T-cell (primary cell): Measurements from ENCODE around the gene LGALS9C. TPM values are rescaled to one million over a fixed set of nuclear protein-coding genes. Genes with fewer than 3 reads are reported as not detected.
"Not testable (repeated sequence)": the region's sequence is repeated elsewhere in the genome, so short reads cannot be mapped to it uniquely, and the experiment has no call there.

ENCODE experiments used
- ATAC-seq, 4 experiments: fragments of 200-7000 bp in 3 of 4; fragments of 150-1000 bp in 1 of 4; cut with Tn5 transposase; replicated peaks in 1 of 4; 1 replicate in 3 of 4; 2 replicates in 1 of 4; pipeline ENCODE4 v1.10.0; 2021; ENCODE audit warnings: moderate library complexity in 3 of 4, mild to moderate bottlenecking in 2 of 4, moderate number of reproducible peaks in 1 of 4
- CTCF ChIA-PET, 2 donors: fragments of 300-600 bp; sonication (Branson Sonifier 250); formaldehyde crosslinking; loops; one replicate each; lab custom pipeline; 2022; ENCODE audit warnings: antibody characterized with exemption in 2 of 2; lab: Charles Lee
- POLR2A ChIA-PET, 2 donors: fragments of 300-600 bp; sonication (Branson Sonifier 250); formaldehyde crosslinking; loops; one replicate each; lab custom pipeline; 2022; ENCODE audit warnings: antibody characterized with exemption in 2 of 2; lab: Charles Lee
- DNase-seq, 35 experiments: peaks; one replicate each; pipeline versions ENCODE4 v3.0.0 to v3.0.0-alpha.2; 2013 to 2023
- H3K27ac ChIP-seq: one replicate; pipeline ENCODE4 v1.5.1; 2013; ENCODE audit warnings: low read length
- H3K27me3 ChIP-seq, 2 experiments: replicated peaks in 1 of 2; 1 replicate in 1 of 2; 2 replicates in 1 of 2; pipeline versions ENCODE4 v1.6.1 to v1.7.0; 2013; ENCODE audit warnings: low read length in 1 of 2, mixed read lengths in 1 of 2; ENCODE audit not compliant: control insufficient read depth in 2 of 2, insufficient read depth in 2 of 2; ENCODE audit errors: extremely low read depth in 1 of 2
- H3K36me3 ChIP-seq, 2 donors: 1 replicate in 1 of 2; 2 replicates in 1 of 2; pipeline versions ENCODE4 v1.6.1 to v1.7.0; 2013; ENCODE audit warnings: low read length in 1 of 2; ENCODE audit not compliant: control insufficient read depth in 2 of 2, insufficient read depth in 1 of 2; ENCODE audit errors: extremely low read depth in 1 of 2
- H3K4me1 ChIP-seq, 2 experiments: 1 replicate in 1 of 2; 2 replicates in 1 of 2; pipeline versions ENCODE4 v1.6.1 to v1.7.0; 2013; ENCODE audit warnings: low read length in 2 of 2, mixed read lengths in 1 of 2; ENCODE audit not compliant: insufficient read depth in 2 of 2, control insufficient read depth in 1 of 2; ENCODE audit errors: extremely low read depth in 1 of 2
- H3K4me3 ChIP-seq, 2 donors: 1 replicate in 1 of 2; 2 replicates in 1 of 2; pipeline versions ENCODE4 v1.5.1 to v1.7.0; 2013; ENCODE audit warnings: mild to moderate bottlenecking in 2 of 2, low read length in 1 of 2, moderate library complexity in 1 of 2; ENCODE audit not compliant: control insufficient read depth in 1 of 2; ENCODE audit errors: extremely low read depth in 1 of 2
- H3K9me3 ChIP-seq: 2 replicates; pipeline ENCODE4 v1.7.0; 2013
- H3K27ac Mint-ChIP-seq, 2 donors: one replicate each; pipeline ENCODE4 v1.8.0; 2020 to 2021; ENCODE audit warnings: mild to moderate bottlenecking in 2 of 2, mixed read lengths in 2 of 2
- H3K27me3 Mint-ChIP-seq, 2 donors: one replicate each; pipeline ENCODE4 v1.8.0; 2021 to 2022; ENCODE audit warnings: mixed read lengths in 2 of 2
- H3K36me3 Mint-ChIP-seq: one replicate; pipeline ENCODE4 v1.8.0; 2021; ENCODE audit warnings: mixed read lengths
- H3K4me1 Mint-ChIP-seq, 3 donors: one replicate each; pipeline ENCODE4 v1.8.0; 2020 to 2022; ENCODE audit warnings: mixed read lengths in 3 of 3, mild to moderate bottlenecking in 1 of 3
- H3K4me3 Mint-ChIP-seq, 3 donors: one replicate each; pipeline ENCODE4 v1.8.0; 2020 to 2022; ENCODE audit warnings: mild to moderate bottlenecking in 3 of 3, mixed read lengths in 3 of 3, moderate library complexity in 3 of 3
- H3K9me3 Mint-ChIP-seq, 3 donors: one replicate each; pipeline ENCODE4 v1.8.0; 2020 to 2022; ENCODE audit warnings: mixed read lengths in 3 of 3
- WGBS: methylation state at CpG from one replicate; pipeline ENCODE4 v1.1.5; 2013; ENCODE audit warnings: missing lambda C conversion rate; ENCODE audit not compliant: insufficient coverage; 5-methylcytosine and 5-hydroxymethylcytosine counted together
- total RNA-seq, 35 experiments: library from RNA in 6 of 35; stranded (reverse) in 6 of 35; fragments of 120-200 nt in 1 of 35; gene quantifications; one replicate each; pipeline versions ENCODE4 v1.2.1 to v1.2.4 and lab custom pipeline; 2013 to 2026

LGALS9C gene
- total RNA-seq, 5 donors from 2014 or later (not counting 1 experiment from before 2014, with no cell fraction given) = 0.19 to 0.59 (median 0.54) TPM; not detected in 2

DNA sequence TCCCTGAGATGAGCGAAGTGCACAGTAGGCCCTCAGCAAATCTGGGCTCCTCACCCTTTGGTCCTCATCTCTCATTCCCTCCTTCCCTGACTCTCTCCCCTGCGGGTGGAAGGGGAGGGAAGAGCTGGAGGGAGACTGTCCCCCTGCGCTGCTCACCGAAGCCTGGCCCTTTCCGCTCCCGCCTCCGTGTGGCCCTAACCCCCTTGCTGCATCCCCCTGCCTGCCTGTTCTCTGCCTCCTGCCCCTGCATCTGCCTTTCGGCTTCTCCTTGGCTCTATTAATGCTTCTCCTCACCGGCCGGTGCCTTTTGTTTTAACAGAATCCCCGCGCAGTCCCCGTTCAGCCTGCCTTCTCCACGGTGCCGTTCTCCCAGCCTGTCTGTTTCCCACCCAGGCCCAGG is 12.0 kb downstream of the LGALS9C start:
- H3K4me3 ChIP-seq, CTCF ChIA-PET, H3K4me3 Mint-ChIP-seq, H3K36me3 ChIP-seq, H3K27me3 Mint-ChIP-seq, H3K36me3 Mint-ChIP-seq, H3K9me3 ChIP-seq, H3K27ac ChIP-seq, H3K27me3 ChIP-seq, H3K4me1 Mint-ChIP-seq, H3K9me3 Mint-ChIP-seq, H3K4me1 ChIP-seq, DNase-seq, ATAC-seq, H3K27ac Mint-ChIP-seq, POLR2A ChIA-PET: not testable (repeated sequence)
- WGBS = no CpG with 5 or more reads among the region's 15 CpGs

DNA sequence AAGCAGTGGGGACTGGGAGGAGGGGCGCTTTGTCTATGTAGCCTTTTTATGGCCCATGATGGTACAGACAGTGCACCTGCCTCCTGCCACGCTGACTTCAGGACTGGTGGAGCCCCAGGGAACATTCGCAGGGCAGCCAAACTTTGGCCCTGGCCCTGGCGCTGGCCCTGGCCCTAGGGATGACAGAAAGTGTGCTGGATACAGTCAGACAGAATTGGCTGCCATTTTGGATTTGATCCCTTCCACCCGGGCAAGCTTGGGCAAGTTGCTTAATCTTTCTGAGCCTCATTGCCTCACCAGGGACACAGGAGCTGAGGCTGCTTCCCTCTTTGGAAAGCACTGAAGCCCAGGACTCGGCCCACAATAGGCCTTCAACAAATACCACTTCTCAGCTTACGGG is 13.4 kb downstream of the LGALS9C start:
- H3K27ac ChIP-seq, H3K27me3 ChIP-seq, POLR2A ChIA-PET, H3K36me3 Mint-ChIP-seq, H3K4me3 ChIP-seq, ATAC-seq, H3K9me3 Mint-ChIP-seq, H3K27ac Mint-ChIP-seq, H3K4me3 Mint-ChIP-seq, H3K27me3 Mint-ChIP-seq, H3K4me1 ChIP-seq, H3K9me3 ChIP-seq, DNase-seq, H3K36me3 ChIP-seq, H3K4me1 Mint-ChIP-seq, CTCF ChIA-PET: not testable (repeated sequence)
- WGBS = no CpG with 5 or more reads among the region's 7 CpGs

GRCh38 chr17:18492712-18493480 is 16.3 kb downstream of the LGALS9C start:
- H3K9me3 Mint-ChIP-seq, H3K4me1 Mint-ChIP-seq, H3K9me3 ChIP-seq, H3K27me3 ChIP-seq, H3K4me3 ChIP-seq, H3K4me1 ChIP-seq, H3K27me3 Mint-ChIP-seq, CTCF ChIA-PET, H3K36me3 ChIP-seq, POLR2A ChIA-PET, H3K27ac ChIP-seq, H3K36me3 Mint-ChIP-seq: not testable (repeated sequence)
- no CpG with 5 or more reads among the region's 23 CpGs for WGBS
- peak overlapping the region in 1 of 2 donors; percentile 55 for H3K27ac Mint-ChIP-seq
- DNase-seq (peak in 10 of 35 experiments; percentile 2 to 18 (median 5)), ATAC-seq (peak in 3 of 4 experiments; percentile 71 to 81 (median 79))
- H3K4me3 Mint-ChIP-seq = peak overlapping the region in 1 of 3 donors; percentile 55

- H3K36me3 Mint-ChIP-seq, DNase-seq, H3K27ac ChIP-seq, CTCF ChIA-PET, H3K27ac Mint-ChIP-seq, H3K9me3 Mint-ChIP-seq, H3K4me1 ChIP-seq, H3K4me3 Mint-ChIP-seq, ATAC-seq, POLR2A ChIA-PET, H3K27me3 ChIP-seq, H3K4me1 Mint-ChIP-seq, H3K27me3 Mint-ChIP-seq, H3K4me3 ChIP-seq, H3K9me3 ChIP-seq, H3K36me3 ChIP-seq: not testable (repeated sequence)
- WGBS = 100% methylated on average over 1 of the region's 13 CpGs
Observed at GRCh38 chr17:18494250-18494768, 17.7 kb downstream of the LGALS9C start.

DNA sequence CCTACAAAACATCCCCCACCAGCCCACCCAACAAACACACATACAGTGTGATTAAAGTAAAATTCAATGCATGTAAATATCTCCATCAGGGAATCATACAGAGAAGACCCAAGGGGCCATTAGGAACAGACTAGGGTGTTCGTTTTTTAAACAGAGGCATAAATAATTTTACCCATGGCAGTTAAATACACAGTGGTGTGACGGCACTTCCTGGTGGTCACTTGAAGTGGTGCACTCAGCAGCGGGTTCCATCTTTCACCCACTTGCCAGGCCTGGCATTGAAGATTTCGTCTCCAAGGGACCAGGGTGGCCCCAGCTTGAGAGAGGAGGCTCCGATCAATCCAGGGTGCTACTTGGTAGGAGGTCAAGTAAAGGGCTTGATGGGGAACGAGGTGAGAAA is 20.5 kb downstream of the LGALS9C start:
- H3K36me3 Mint-ChIP-seq, H3K36me3 ChIP-seq, ATAC-seq, H3K4me3 Mint-ChIP-seq, H3K4me3 ChIP-seq, H3K27me3 ChIP-seq, H3K9me3 ChIP-seq, H3K9me3 Mint-ChIP-seq, CTCF ChIA-PET, H3K27ac Mint-ChIP-seq, H3K4me1 ChIP-seq, H3K4me1 Mint-ChIP-seq, POLR2A ChIA-PET, H3K27me3 Mint-ChIP-seq, H3K27ac ChIP-seq, DNase-seq: not testable (repeated sequence)
- 78% methylated on average over 3 of the region's 6 CpGs for WGBS

GRCh38 chr17:18499100-18499499 is 22.5 kb downstream of the LGALS9C start:
- H3K27me3 ChIP-seq, H3K36me3 ChIP-seq, H3K4me3 ChIP-seq, H3K4me3 Mint-ChIP-seq, H3K9me3 Mint-ChIP-seq, H3K27ac Mint-ChIP-seq, ATAC-seq, POLR2A ChIA-PET, H3K4me1 Mint-ChIP-seq, H3K36me3 Mint-ChIP-seq, DNase-seq, H3K9me3 ChIP-seq, H3K27ac ChIP-seq, CTCF ChIA-PET, H3K27me3 Mint-ChIP-seq, H3K4me1 ChIP-seq: not testable (repeated sequence)
- 80% methylated on average over 1 of the region's 6 CpGs for WGBS
